ENCODE data around the gene GPRIN1.

- TF ChIP-seq POLR2A (IDR thresholded peaks at IDR 0.05; ENCODE audit: low read depth, low read length) (no peak), POLR2AphosphoS5 (IDR thresholded peaks at IDR 0.05; ENCODE audit: low read depth, low read length) (no peak)
Observed at GRCh38 chr5:176596689-176597416, 13.1 kb downstream of the GPRIN1 start.

Measured in GM12892 (cell line).